Activated T-cell treated with anti-CD3 and anti-CD28 coated beads for 4 hours (primary cell): Measurements from ENCODE around the gene LDHD.

ENCODE experiments used
- DNase-seq: peaks from one replicate; pipeline ENCODE4 v3.0.0-alpha.2; 2020

LDHD gene

DNA sequence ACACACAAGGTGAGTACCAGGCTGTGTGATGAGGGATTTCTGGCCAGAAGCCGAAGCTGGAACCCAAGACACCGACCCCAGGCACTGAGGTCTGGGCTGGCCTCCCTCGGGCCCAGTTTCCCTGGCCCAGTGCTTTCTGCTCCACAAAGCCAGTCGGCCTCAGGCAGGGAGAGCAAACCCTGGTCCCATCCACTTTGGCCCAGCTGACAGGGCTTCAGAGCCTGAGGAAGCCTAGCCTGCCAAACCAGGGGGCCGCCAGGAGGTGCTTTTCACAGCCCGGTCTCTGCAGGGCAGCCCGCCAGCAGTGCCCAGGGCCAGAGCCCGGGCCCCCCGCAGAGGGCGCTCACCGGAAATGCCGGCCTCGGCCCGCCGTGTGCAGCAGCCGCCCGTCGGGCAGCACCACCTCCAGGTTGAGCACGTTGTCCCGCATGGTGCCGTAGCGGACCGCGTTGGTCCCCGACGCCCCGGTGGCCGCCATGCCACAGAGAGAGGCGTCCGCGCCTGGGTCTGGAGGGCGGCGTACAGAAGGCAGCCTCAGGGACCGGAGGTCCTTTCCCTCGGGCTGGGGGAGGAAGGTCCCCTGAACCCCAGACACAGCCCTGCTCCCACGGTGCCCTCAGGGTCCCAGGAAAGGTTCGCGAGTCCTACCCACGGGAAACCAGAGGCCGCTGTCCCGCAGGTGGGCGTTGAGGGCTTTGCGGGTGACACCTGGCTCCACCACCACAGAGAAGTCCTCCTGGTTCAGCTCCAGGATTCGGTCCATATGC, 2.2 kb downstream of the LDHD start:
- no peak for DNase-seq

DNA sequence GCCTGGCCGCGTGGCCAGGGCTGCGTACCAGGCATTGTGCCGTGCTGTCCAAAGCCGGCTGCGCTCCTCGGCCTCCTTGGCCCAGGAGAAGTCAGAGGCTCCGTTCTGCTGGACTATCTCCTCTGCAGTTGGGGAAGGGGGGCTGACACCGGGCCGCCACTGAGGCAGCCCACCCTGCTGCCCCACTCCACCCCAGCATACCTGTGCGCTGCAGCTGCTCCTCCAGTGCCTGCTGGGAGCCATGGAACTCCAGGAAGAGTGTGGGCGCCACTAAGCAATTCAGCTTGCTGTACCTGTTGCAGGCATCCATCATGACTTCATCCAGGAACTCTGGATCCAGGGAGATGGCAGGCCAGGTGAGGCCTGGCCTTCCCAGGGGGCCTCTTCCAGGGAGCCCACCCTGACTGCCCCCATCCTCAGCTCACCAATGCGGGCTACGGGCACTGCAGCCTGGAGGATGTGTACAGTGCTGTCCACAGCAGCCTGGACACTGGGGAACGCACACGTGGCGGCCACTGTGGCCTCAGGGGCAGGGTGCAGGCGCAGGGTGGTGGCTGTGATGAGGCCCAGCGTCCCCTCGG, 2.9 kb downstream of the LDHD start:
- DNase-seq, result no peak

GRCh38 chr16:75112734-75113491, 3.7 kb downstream of the LDHD start:
- DNase-seq, result no peak

- no peak for DNase-seq
Observed at GRCh38 chr16:75111961-75112733, 4.4 kb downstream of the LDHD start.

DNA sequence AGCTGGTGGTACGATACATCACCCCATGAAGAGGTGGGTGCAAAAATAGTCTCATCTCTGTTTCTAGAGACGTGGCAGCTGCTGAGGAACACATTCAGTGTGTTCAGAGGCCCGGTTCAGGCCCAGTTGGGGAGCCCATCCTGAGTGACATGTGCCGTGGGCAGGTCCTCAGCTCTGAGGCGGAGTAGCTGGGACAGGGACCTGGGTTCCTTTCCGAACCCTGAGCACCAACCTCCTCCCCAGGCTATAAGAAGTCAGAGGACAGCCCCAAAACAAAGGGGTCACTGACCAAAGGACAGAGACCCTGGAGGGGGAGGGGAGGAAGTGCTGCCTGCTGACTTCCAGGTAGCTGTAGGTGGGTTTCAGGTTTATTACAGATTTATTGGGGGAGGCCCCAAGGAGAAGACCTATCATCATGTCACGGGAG, 5.1 kb downstream of the LDHD start:
- DNase-seq, result no peak

- DNase-seq, result peak; percentile 71
Observed at GRCh38 chr16:75110637-75111513, 5.7 kb downstream of the LDHD start.

- no peak for DNase-seq
Observed at GRCh38 chr16:75109732-75110243, 6.8 kb downstream of the LDHD start.

DNA sequence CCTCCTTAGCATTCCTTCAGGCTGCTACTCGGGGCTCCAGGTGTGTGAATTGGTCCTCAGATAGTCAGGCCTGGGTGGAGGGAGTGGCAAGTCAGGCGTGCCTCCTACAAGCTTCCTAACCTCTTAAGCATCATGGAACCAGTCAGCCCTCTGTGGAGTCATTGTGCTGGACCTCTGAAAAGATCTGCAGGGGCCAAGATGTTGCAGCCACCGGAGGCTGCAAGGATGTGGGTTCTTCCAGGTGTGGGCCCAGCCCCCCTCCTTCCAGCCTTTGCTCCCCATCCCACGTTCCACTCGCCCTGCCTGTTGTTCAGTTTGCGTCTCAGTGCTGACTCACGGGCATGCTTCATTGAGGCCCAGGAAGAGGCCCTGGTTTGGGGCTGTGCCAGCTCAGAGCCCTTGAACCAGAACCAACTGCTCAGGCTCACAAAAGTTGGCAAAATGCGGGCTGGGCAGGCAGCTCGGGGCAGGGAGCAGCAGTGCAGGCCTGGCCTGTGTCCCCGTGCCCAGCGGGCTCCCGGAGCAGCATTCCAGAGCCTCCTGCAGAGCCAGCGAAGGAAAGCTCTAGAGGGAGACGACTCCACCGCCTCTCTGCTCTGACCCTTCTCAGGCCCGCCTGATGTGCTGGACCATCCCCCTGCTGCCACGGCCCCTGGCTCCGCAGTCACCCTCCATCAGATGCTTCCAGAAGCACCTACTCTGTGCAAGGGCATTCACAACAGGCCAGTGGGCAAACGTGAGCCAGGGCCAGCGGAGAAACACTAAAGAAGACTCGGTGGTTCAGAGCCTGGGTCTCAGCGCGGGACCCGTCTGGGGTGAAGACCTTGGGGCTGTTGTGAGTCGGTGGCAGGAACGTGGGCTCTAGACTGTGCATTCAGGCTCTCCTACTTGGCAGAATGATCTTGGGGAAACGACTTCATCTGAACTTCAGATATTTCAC, 7.5 kb downstream of the LDHD start:
- peak; percentile 56 for DNase-seq

DNA sequence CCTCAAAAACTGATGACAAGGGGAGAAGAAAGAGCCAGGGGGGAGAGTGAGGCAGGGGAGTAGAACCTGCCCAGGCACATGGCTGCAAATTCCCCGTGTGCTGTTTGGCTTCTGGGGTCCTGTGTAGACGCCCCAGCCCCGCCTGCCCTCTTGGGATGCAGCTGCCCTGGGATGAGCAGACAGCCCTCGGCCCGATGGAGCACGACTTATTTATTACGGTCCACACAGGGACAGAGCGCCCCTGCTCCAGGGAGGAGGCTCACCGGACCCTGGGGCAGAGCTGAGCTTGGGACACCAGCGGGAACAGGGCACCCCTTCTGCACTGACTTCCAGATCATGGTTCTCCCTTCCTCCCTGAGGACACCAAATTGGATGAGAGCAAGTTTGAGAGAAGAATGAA, 9.1 kb downstream of the LDHD start:
- no peak for DNase-seq

- no peak for DNase-seq
Observed at GRCh38 chr16:75106351-75107274, 10.0 kb downstream of the LDHD start.

DNA sequence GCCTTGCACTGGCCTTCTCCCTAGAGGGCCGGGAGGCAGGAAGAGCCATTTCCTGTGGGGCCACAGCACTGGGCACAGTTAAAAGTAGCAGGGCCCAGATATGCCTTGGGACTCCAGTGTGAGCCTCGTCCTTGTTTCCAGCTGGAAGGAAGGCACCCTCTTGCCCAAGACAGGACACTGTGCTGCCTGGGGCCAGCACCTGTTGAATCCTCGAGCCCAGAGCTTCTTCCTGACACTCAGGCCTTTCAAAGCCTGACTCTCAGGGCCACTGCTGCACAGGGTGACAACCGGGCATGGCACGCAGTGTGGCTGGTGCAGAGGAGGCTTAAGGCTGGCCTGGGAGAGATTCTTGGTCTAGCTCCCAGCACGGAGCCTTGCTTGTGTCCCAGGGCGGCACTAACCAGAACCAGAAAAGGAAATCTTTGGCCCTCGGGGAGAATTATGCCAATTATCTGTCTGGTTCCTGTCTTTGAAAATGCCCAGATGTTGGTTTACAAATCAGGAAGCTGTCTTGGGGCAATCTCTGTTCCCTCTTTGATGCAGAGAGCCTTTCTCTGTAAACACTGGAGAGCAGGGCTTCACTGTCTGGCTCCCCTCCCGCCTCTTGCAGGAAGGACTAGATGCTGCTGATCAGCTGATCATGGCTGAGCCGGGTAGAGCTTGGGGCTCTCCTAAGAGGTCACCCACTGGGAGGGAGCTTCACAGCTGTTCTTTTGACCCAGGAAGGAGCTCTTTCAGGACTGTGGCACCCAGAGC, 11.1 kb downstream of the LDHD start:
- no peak for DNase-seq

GRCh38 chr16:75104836-75105235, 11.7 kb downstream of the LDHD start:
- no peak for DNase-seq

DNA sequence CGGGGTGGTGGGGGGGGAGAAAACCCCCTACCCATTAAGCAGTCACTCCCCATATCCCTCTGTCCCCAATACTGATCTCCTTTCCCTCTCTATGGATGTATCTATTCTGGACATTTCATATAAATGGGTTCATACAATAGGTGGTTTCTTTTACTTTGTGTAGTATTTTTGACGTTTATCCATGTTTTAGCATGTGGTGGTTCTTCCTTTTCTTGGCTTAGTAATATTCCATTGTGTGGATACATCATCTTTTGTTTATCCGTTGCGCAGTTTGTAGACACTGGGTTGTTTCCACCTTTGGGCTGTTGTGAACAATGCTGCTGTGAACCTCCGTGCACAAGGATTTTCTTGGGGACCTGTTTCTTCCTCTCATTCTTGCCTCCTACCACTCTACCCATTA, 12.6 kb downstream of the LDHD start:
- no peak for DNase-seq

DNA sequence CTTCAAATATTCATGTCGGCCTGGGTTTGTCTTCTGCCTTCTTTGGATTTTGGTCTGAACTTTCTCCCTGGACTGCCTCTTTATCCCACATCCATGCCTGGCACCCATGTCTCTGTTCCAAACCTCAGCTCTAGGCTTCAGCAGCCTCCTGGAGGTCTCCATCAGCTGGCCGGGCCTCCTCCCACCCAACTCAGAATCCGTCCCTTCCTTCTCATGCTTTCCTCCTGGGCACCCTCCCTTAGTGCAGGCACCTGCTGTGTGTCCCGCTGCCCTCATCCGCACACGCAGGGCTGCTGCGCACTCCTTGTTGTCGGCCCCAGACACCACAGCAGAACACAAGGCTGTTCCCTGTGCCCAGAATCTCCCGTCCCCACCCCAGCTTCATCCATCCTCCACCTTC, 14.0 kb downstream of the LDHD start:
- no peak for DNase-seq

DNA sequence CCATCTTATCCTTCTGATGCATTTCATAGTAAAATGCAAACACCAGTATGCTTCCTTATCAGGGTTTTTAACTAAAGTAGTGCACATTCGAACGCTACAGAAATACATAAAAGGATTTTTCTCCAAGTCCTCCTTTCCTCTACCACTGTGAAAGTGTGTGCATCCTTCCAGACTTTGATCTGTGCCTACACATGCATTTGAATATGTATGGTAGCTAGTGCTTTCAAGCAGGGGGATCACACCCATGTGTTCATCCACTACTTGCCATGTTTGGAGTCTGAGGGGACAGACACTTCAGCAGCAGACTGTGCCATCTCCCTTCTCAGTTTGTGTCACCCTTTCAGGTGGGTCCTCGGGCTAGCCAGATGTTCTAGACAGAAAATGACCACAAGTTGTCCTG, 14.9 kb downstream of the LDHD start:
- no peak for DNase-seq

DNA sequence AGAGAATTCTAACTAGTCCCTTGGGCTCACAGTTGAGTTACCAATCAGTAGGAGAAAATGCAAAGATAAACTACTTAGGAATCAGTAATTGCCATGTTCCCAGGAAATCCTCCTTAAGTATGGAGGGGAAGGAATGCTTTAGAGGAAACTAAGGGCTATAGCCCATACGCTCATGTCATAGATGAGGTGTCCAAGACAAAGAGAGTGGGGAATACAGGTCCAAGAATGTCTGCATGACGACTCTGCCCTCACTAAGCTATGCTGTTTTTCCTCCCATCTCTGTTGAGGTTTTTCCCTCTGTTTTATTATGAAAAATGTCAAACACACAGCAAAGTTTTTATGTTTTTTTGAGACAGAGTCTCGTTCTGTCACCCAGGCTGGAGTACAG, 16.0 kb downstream of the LDHD start:
- DNase-seq, result no peak

DNA sequence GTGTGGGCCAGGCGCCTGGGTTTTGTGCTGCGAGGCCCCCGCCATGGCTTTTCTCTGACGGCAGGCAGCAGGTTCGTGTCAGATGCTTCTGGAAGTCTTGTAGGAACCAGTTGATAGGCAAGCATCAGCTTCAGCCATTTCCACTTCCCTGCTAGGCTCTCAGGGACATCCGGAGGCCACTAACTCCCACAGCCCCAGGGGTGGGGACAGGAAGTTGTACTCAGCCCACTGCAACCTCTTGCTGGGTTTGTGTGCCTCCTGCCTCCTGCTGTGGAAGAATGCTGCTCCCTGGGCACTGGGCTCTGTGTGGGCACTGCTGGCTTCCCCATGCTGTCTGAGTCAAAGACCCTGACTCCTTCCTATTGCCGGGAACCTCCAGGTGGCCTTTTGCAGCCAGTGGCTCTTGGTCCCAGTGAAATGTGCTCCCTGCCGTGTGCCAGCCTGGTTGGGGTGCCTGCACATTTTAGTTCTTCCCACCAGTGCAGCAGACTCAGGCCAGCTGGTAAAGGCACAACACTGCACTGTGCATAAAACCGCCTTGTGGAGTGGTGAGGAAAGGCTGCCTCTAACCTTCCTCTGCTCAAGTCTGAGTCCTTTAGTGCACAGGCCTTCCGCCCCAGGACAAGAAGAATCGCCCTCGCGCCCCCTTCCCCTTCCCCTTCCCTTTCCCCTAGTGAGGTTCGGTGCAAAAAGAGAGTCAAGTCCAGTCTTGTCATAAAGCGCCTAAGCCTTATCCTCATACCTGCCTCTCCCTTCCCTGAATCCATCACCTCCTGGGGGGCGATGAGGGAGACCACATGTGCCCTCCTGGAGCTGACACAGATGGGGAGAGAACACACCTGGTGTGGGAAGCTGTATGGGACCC, 16.6 kb downstream of the LDHD start:
- DNase-seq, result no peak
